Stimulated activated CD4-positive, alpha-beta T cell treated with anti-CD3 and anti-CD28 coated beads, TNF-alpha, amount 100 ng/mL, for 4 hours (primary cell): ENCODE data around the gene HECW1.
"Not testable (repeated sequence)": the region's sequence is repeated elsewhere in the genome, so short reads cannot be mapped to it uniquely, and the experiment has no call there.

Experiments
- DNase-seq, 3 experiments: peaks; one replicate each; pipeline ENCODE4 v3.0.0-alpha.2; 2020; ENCODE audit warnings: low read depth in 3 of 3

Gene HECW1

DNA sequence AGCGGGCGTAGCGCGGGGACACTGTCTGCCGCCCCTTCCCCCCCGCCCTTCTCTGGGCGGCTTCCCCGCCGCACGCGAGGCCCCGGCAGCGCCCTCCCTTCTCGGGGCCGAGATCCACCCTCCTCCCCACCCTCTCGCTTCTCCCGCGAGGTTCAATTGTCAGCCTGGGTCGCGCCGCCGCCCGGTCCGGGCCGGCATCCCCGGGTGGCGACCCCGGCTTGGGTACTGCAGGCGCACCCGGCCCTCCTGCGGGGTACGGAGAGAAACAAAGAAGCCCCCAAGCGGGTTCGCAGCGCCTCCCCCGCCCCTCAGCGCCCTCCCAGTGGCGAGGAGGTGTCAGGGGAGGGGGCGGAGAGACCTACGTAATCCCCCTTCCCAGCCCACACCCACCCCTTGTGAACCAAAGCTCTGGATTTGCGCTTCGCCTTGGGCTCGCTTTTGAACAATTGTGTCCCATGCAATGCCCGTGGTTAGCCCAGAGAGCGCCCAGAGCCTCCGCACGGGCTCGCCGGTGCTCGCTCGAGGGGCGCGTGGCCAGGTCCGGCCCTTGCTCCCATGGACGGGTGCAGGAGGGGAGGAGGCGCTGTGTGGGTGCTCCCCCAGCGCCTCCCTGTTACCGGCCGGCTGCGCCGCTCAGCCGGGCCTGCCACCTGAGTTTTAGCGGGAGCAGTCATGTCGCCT is 634 bp downstream of the HECW1 start:
- DNase-seq = no peak

DNA sequence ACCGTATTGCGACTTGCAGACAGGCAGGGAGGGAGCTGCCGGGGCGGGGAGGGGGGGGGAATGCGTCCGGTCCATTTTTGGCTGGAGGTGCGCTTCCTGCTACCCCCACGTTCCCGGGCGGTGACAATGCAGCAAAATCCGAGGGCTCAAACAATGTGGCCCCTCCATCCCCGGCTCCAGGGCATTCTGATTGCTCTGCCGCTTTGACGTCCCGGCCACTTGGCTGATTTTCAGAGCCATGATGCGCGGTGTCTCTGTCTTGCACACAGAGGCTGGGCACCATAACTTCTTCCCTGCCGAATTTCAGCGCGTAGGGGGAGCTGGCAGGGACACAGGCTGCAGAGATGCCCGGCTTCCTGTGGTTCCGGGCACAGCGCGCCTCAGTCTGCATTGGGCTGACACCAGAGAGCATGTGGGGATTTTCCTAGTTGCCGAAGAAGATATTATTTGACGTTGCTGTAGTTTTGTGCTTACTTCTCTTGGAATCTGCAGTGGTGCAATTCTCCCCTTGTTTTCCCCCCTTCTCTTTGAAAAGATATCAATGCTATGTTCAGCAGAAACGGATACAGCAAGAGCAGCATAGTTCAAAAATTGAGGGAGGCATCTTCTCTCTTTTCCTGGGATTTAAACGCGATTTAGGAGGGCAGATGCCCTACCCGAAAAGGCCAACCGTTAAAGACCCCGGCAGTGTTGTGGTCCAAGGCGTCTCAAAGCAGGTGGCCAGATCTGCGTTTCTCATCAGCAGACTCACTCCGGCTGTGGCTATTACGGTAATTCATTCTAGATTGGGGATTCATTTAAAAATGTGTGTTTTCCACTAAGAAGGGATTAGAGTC is 1.4 kb downstream of the HECW1 start:
- DNase-seq = no peak

DNA sequence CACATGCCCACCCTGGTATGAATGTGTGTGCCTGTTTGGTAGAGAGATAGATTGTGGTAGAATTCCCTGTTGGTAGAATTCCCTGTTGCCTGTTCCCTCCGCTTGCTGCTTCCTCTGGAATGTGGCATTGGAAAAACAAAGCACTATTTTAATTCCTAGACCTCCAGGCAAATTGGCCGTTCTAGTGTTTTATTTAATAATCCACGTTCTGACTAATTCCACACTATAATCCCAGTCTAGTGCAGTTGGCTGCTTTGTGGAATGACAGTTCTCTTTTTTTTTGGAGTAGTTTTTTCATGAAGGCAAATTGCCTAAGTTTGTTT is 2.0 kb downstream of the HECW1 start:
- DNase-seq = no peak

DNA sequence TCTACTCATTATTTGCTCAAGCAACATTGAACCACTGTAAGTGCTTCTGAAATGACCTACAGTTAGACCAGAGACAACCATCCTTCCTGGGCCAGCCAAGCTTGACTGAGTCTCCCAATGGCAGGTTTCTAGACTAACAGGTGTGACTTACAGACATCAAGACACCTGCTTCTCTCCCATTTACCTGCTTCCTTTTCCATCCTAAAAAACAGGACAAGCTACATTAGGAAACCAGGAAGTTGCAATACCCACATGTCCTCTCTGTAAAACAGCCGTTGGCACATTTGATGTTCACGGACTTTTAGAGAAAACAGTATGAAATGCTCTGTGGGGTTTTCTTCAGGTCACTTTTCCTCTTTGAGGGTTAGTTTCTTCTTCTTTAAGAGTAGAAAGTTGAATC is 4.0 kb downstream of the HECW1 start:
- DNase-seq = no peak

DNA sequence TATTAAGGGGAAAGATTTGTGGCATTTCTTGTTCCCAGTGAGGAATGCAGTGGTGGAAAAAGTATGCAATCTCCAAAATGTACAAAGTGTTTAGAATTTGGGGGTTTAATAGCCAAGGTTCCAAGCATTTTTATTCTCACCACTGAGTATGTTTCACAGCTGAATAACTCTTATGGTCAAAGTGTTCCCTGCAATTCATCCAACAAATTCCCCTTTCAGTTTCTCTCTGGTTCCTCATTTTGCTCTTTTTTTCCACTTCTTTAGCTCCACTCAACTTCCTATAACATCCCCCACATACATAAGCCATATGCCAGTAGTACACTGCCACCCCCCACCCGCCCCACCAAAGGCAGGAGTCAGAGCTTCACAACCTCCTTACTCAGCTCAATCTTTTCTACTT is 4.6 kb downstream of the HECW1 start:
- DNase-seq = no peak

DNA sequence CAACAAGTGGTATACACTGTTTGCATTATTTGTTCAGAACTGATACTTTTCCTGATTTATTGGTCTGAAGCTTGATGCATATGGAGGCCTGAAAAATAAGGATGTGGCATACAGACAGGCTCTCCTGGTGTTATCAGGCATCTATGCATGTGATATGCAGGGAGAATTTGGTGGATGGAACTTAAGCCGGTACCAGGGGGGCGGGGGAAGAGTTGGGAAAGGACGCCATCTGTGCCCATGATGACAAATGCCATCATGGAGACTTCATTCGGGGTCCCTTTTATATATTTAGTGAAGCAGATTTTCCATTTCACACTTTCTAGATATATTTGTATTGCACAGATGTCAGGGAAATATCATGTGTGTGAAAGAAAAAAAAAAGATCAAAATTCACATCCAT is 5.4 kb downstream of the HECW1 start:
- no peak for DNase-seq

DNA sequence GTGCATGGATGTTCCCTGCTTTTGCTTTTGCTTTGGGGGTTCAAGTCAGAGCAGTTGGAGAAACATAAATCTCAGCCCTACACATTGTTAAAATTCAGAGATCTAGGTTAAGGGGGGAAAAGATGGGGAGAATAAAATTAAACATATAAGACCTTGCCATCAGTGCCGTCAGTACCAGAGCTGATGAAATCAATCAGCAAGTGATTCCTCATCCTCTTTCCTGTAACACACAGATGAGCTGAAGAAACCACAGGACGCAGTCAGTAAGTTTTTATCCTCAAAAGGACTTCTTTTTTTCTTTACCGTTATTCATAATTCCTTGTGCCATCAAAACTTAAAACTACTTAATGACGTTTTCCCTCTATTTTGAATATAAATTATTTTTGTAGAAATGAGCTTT is 5.9 kb downstream of the HECW1 start:
- DNase-seq = no peak

DNA sequence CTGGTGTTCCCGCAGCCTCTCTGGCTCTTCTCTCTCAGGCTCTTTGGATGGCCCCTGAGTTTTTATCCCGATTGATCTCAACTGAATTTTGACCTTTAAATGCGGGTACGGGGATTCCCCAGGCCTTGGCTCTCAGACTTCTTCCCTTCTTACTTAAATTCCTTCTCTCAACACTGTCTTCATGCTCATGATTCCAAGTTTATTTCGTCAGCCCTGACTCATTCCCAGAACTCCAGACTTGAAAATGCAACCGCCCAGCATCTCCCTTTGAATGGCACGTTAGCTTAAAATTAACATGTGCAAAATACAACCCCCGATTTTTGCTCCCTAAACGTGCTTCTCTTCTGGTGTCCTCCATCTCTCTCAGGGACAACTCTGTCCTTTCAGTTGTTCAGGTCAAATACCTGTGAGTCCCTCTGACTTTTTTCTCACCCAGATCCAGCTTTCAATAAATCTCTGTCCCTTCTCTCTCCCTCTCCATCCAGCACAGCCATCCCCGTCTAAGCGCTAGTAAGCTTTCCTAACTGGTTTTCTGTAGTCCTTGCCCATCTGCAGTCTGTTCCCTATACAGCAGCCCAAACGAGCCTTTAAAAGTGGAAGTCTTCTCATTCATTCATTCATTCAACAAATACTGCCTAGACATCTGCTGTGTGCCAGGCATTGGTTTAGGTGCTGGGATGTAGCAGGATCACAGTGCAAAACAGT is 7.1 kb downstream of the HECW1 start:
- no peak for DNase-seq

DNA sequence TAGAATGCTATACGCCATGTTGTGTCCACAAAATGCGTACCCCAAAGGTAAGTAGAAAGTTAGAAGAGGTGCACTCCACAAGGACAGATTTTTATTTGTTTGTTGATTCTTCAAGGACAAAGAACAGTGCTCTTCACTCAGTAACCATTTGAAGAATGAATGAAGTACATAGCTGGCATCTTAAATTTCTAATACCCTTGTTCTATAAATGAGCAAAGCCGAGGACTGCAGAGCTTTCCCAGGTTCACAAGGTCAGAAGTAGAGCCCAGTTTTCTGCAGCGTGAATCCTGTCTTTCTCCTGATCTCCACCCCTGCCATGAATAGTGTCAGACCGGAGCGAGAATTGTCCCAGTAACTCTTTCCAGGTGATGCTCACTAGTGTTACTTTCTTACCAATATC is 9.5 kb downstream of the HECW1 start:
- DNase-seq = no peak

DNA sequence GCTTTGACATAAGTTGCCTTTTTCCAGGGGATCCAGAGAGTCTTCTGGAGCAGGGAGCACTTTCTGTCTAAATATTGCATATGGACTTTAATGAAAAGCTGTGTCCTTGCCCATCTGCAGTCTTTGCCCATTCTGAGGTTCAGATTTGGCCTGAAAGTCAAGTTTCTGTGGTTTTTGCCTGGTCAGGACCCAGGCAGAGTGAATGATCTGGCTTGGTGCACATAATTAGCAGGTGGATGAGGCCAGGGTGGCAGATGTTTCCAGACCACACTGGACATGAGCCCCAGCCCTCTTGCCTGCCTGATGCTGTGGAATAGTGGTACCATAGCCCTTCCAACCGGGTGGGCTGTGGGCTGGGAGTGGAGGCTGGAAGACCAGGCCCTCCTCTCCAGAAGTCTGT is 11.0 kb downstream of the HECW1 start:
- DNase-seq = no peak

DNA sequence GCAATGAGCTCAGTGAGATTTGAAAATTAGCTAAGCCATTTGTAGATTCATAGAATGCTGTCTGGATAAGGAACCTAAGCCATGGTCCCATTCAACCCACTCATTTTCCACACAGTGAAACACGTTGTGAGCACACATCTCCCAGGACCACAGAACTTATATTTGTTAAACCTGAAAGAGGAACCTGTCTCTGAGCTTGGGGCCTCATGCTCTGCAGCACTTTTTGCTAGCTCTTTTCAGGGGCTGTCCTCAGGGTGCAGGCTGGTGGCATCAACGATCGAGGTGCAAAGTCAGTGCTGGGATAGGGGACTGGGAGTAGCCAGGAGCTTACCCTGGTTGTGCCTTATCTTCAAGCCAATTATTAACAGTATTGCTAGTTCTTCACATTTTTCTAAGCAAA is 11.9 kb downstream of the HECW1 start:
- no peak for DNase-seq

DNA sequence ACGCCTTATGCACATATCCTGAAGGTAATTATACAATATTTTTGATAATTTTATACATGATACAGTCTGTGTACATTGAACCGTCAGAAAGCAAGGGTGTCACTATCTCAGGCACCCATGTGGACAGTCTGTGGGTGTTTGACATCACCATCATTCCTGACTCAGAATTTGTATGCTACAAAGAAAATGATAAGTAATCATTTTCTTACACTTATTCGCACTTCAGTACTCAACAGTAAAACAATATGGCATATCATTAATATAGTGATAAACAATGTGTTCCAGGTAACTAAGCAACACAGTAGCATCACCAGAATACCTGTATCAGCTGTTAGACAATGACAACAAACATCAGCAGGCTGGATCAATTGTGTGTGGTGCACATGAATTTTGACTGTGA is 17.9 kb downstream of the HECW1 start:
- no peak for DNase-seq

DNA sequence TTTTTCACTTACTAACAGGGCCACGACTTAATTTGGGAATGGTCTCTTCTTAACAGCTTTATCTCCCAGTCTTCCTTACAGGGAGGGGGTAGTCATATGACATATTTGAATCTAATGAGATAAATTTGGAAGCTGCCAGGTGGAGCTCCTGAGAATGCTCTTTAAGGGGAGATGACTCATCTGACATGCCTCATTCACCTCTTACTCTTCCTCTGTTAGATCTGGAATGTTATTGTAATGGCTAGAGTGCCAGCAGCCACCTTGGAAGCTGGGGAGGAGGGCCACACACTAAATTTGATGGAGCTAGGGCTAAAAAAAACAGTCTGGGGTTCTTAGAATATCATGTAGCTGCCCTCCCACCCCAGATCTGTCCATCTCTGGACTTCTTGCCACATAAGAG is 22.7 kb downstream of the HECW1 start:
- DNase-seq = no peak

DNA sequence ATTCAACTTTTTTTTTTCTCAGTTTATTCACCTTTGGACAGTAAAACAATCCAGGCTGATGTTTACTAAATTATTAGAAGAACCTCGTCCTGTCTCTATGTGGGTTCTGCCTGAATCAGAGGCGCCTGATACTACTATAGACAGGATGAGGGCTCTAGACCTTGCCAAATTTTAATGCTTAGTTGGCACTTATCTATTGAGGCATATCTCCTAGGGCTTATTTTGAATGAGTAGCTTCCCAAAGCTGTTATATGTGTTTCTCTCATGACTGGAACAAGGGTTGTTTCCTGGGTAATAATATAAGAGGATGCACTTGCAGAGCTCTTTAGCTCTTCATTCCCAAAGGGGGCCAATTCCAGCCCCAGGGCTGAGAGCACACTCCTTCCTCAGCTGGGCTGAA is 23.6 kb downstream of the HECW1 start:
- no peak for DNase-seq

DNA sequence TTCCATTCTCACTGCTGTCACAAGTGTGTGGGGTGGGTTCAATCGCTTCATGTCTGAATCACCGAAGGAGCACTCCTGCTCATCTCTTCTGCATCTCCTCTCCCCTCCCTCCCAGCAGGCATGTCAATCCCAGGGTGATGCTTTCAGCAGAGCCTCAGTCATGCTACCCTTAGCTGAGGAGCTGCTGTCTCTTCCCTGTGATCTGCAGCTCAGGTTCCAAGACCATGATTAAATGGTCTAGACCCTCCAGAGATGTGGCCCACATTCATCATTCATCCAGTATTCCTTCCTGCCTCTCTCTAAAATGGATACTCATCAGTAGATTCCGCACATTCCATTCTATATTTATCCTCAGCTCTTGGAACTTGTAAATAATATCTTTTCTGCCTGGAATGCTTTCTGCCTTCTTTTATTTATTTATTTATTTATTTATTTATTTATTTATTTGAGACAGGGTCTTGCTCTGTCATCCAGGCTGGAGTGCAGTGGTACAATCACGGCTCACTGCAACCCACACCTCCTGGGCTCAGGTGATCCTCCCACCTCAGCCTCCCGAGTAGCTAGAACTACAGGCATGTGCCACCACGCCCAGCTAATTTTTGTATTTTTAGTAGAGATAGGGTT is 24.8 kb downstream of the HECW1 start:
- DNase-seq = not testable (repeated sequence)

DNA sequence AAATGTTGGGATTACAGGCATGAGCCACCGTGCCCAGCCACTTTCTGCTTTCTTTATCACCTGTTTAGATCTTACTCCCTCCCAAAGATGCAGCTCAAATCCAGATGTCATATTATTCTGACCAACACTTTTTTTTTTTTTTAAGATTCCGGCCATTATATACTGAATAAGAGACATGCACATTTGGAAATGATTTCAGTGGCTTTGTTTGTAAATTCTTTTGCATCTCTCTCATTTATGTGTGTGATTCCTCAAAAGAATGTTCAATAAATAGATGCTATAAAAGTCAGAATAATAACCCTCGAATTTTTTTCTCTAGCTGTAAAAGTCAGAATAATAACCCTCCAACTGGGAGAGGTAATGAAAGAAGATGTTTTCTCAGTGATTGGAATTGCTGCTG is 25.4 kb downstream of the HECW1 start:
- no peak for DNase-seq

DNA sequence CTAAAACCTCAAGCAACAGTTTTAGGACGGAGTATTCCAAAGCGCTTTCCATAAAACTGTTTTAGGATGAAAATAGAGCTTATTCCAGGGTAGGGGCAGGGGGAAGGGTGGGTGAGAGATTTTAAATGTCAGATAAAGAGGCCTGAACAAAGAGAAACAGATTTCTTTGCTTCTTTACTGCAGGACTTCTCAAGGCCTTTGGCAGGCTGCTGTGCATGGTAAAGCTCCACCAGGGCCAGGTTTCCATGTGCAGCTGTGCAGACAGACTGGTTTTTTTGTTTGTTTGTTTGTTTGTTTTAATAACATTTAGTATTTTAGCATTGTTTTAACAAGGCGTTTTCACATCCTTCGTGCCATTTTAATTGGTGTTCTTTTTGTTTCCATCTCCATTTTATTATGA is 26.3 kb downstream of the HECW1 start:
- no peak for DNase-seq

DNA sequence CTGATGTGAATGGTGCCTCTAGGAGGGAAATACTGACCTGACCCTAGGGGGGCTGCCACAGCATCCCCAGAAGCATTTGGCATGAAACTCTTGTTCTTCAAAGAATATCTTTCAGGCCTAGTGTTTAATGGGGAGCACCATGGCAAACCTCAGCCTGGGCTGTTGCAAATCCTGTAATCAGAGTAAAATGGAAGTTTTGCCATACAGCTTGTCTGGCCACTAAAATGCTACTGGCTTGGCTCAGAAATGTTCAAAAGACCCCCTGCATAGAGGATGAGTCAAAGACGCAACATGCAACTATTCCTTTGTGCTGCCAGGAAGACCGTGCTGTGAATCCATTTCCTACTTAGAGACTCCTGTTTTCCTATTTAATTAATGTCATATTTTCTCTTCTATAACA is 26.7 kb downstream of the HECW1 start:
- DNase-seq = no peak

DNA sequence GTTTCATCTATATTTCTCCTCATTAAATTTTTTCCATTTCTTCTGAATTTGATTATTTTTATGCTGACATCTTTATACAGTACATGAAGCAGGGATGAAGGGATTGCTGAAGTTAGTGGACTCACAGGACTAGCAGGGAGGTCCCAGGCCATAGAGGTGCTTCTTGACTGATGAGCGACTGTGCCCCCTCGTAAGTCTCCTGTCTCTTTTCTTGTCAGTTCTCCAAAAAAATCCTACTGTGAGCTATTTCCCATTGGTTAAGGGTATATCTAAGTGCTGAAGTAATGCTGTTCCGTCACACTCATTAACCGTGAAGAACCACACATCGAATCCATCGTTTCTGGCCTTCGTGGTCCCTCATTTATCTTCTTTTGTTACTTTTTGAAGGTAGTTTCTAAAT is 27.7 kb downstream of the HECW1 start:
- no peak for DNase-seq

DNA sequence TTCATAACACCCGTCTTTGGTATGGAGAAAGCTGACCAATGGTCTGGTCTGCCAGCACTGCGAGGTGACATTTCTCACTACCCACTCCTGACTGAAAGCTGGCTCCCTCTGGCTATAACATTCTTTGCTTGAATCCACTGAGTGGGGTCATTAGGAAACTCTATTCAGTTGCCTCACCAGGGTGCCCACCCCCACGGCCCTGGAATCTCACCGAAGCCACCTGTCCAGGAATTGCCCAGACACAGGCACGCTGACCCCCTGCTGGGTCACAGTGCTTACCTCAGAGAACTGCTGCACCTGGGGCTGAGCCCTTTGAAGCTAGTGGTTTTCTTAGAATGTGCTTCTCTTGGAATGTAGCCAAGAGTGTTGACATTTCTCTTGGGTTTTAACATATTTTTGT is 28.6 kb downstream of the HECW1 start:
- DNase-seq = no peak

DNA sequence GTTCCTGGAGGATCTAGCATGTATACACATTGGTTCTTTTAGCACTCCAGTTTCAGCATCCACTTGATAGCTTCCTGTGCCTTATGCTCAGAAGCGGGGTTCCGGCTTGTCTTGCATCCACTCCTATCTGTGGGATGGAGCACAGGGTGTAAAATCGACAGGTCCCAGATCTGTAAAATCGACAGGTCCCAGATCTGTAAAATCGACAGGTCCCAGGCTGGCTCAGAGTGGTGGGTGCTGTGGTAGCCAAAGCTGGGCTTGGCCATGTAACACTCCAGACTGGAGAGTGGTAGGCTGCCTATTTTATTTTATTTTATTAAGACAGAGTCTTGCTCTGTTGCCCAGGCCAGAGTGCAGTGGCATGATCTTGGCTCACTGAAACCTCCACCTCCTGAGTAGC is 30.3 kb downstream of the HECW1 start:
- DNase-seq = no peak

DNA sequence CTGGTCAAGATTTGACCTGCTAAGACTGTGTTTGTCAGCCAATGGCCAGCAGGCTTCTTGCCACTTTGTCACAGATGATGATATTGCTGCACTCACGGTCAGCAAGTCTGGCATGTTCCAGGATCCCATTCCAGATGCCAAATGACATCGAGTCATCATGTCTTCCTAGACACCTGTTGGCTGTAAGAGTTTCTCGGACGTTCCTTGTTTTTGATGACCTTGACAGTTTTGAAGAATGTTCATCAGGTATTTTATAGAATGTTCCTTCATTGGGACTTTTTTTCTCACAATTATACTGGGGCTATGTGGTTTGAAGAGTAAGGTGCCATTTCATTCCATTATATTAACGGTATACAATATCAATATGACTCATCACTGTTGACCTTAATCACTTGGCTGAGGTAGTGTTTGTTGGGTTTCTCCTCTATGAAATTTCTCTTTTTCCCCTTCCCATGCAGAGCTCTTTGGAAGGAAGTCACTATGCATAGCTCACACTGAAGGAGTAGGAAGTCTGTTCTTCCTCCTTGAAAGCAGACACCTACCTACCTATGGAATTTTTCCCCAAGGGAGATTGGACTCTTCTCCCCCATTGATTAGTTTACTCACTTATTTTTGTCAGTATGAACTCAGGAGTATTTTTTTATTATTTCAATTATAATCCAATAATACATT is 31.6 kb downstream of the HECW1 start:
- no peak for DNase-seq
